Fibroblast of pulmonary artery (primary cell): ENCODE data around the gene OTOF.

Experiments
- DNase-seq: peaks from one replicate; pipeline ENCODE4 v3.0.0-alpha.2; 2010; ENCODE audit warnings: low read depth
- H3K4me3 ChIP-seq: replicated peaks from 2 replicates; pipeline ENCODE4 v1.5.1; 2011; ENCODE audit warnings: low read depth, mild to moderate bottlenecking, control low read depth, low read length, moderate library complexity
- CTCF ChIP-seq: IDR thresholded peaks from 2 replicates; pipeline ENCODE4 v1.5.1; 2011; ENCODE audit warnings: mild to moderate bottlenecking, control low read depth, low read length, inconsistent platforms; ENCODE audit errors: missing control alignments

OTOF gene

GRCh38 chr2:26428846-26429245 is 49.1 kb downstream of the OTOF start:
- TF ChIP-seq CTCF = no peak
- no peak overlapping the region for H3K4me3 ChIP-seq
- DNase-seq = no peak

- no peak for DNase-seq
- H3K4me3 ChIP-seq = no peak overlapping the region
- TF ChIP-seq CTCF = no peak
Observed at GRCh38 chr2:26424221-26424620, 53.7 kb downstream of the OTOF start.

GRCh38 chr2:26423750-26424149 is 54.2 kb downstream of the OTOF start:
- TF ChIP-seq CTCF = no peak
- DNase-seq = no peak
- no peak overlapping the region for H3K4me3 ChIP-seq

GRCh38 chr2:26422947-26423629 is 54.8 kb downstream of the OTOF start:
- no peak overlapping the region for H3K4me3 ChIP-seq
- TF ChIP-seq CTCF = no peak
- no peak for DNase-seq

- no peak for DNase-seq
- no peak for TF ChIP-seq CTCF
- H3K4me3 ChIP-seq = no peak overlapping the region
Observed at GRCh38 chr2:26421961-26422360, 56.0 kb downstream of the OTOF start.

GRCh38 chr2:26414311-26414710 is 63.6 kb downstream of the OTOF start:
- no peak for DNase-seq
- no peak for TF ChIP-seq CTCF
- H3K4me3 ChIP-seq = no peak overlapping the region

GRCh38 chr2:26412091-26412673 is 65.7 kb downstream of the OTOF start:
- H3K4me3 ChIP-seq = no peak overlapping the region
- TF ChIP-seq CTCF = no peak
- peak; percentile 32 for DNase-seq
